A549 (cell line): Measurements from ENCODE around the gene GLB1L2.

ENCODE experiments used
- CEBPB ChIP-seq, 2 experiments: fragments of >200 bp in 1 of 2; sonication (Bioruptor Twin) in 1 of 2; formaldehyde crosslinking in 1 of 2; IDR thresholded peaks; 2 replicates each; pipeline ENCODE4 v1.6.1; 2012 to 2016
- ESRRA ChIP-seq: fragments of 150-350 bp; IDR thresholded peaks from 2 replicates; pipeline ENCODE4 v1.6.1; 2014; ENCODE audit warnings: mild to moderate bottlenecking, low read length, borderline replicate concordance
- POLR2A ChIP-seq: IDR thresholded peaks from 2 replicates; pipeline ENCODE4 v1.6.1; 2012; ENCODE audit warnings: mild to moderate bottlenecking, low read length
- RNF2 ChIP-seq: fragments of 200-600 bp; sonication (generic); IDR thresholded peaks from 2 replicates; pipeline ENCODE4 v1.6.1; 2016; ENCODE audit warnings: low read depth, mild to moderate bottlenecking, antibody characterized with exemption, moderate library complexity, borderline replicate concordance
- TF ChIP-seq, protein P1 (sequence below): fragments of >200 bp; sonication (Bioruptor Twin); formaldehyde crosslinking; IDR thresholded peaks from 3 replicates; pipeline ENCODE4 v1.5.1; 2016
- TF ChIP-seq, protein P2 (sequence below): fragments of 450-650 bp; IDR thresholded peaks from 2 replicates; pipeline ENCODE4 v1.6.1; 2014; ENCODE audit warnings: antibody characterized with exemption
- TF ChIP-seq, protein P3 (sequence below): fragments of 250-450 bp; sonication (Bioruptor Pico); IDR thresholded peaks from 2 replicates; pipeline ENCODE4 v1.5.0; 2020; ENCODE audit warnings: low read depth, mild to moderate bottlenecking, moderate library complexity

- no peak for TF ChIP-seq RNF2
- TF ChIP-seq, protein P1, sequence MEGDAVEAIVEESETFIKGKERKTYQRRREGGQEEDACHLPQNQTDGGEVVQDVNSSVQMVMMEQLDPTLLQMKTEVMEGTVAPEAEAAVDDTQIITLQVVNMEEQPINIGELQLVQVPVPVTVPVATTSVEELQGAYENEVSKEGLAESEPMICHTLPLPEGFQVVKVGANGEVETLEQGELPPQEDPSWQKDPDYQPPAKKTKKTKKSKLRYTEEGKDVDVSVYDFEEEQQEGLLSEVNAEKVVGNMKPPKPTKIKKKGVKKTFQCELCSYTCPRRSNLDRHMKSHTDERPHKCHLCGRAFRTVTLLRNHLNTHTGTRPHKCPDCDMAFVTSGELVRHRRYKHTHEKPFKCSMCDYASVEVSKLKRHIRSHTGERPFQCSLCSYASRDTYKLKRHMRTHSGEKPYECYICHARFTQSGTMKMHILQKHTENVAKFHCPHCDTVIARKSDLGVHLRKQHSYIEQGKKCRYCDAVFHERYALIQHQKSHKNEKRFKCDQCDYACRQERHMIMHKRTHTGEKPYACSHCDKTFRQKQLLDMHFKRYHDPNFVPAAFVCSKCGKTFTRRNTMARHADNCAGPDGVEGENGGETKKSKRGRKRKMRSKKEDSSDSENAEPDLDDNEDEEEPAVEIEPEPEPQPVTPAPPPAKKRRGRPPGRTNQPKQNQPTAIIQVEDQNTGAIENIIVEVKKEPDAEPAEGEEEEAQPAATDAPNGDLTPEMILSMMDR: no peak
- no peak for TF ChIP-seq ESRRA
- no peak for TF ChIP-seq CEBPB (IDR thresholded peaks at IDR 0.05)
- TF ChIP-seq POLR2A: no peak
- TF ChIP-seq, protein P2, sequence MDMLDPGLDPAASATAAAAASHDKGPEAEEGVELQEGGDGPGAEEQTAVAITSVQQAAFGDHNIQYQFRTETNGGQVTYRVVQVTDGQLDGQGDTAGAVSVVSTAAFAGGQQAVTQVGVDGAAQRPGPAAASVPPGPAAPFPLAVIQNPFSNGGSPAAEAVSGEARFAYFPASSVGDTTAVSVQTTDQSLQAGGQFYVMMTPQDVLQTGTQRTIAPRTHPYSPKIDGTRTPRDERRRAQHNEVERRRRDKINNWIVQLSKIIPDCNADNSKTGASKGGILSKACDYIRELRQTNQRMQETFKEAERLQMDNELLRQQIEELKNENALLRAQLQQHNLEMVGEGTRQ: no peak
- TF ChIP-seq, protein P3, sequence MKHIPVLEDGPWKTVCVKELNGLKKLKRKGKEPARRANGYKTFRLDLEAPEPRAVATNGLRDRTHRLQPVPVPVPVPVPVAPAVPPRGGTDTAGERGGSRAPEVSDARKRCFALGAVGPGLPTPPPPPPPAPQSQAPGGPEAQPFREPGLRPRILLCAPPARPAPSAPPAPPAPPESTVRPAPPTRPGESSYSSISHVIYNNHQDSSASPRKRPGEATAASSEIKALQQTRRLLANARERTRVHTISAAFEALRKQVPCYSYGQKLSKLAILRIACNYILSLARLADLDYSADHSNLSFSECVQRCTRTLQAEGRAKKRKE: no peak
Observed at GRCh38 chr11:134333946-134334345, 2.2 kb downstream of the GLB1L2 start.
